ENCODE measurements around the gene CDH15. TPM values are rescaled to one million over a fixed set of nuclear protein-coding genes. Genes with fewer than 3 reads are reported as not detected.

CDH15 gene
- total and polyA plus RNA-seq, 2 of the 13 experiments (the other 11 are each of a cell fraction or from before 2014, with no cell fraction given): 0.74 to 2.2 TPM

DNA sequence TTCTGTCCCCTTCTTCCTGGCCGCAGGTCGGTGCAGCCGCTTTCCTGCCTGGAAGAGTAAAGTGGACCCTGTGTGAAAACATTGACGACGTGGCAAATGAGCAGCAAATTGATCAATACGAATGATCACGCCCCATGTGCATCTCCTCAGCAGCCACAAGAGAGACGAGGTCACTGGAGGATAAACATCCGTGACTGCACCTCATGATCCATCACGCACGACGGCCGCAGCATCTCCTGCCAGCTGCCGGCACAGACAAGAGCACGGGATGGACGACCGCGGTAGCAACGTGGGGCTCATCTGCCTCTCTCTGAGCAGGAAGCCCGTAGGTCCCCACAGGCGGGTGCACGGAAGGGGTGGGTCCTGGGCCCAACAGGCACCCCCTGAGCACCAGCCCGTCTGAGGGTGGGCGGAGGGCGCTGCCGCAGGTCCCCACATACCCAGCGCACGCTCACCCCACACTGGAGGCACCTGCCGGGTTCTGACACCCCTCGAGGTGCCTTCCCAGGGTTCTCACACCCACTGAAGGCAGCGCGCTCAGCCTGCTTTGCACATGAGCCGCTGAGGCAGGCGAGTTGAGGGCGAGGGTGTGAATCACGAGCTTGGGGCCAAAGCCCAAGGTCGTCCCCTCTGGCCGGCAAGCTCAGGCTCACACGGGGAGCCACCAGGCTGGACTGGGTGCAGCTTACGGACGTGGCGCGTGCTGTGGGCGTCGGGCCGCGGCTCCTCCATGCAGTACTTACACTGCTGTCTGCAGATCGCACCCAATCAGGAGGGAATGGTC lies 12.3 kb upstream of the CDH15 start (continued):
- TF ChIP-seq KMT2A (CRISPR knock-in tag; IDR thresholded peaks at IDR 0.05) (no peak), MIER2 (CRISPR knock-in tag; IDR thresholded peaks at IDR 0.05) (no peak), RXRA (CRISPR knock-in tag; IDR thresholded peaks at IDR 0.05) (peak; percentile 92), PHF20 (CRISPR knock-in tag; IDR thresholded peaks at IDR 0.05) (peak; percentile 49; the same call in 1 of the 2 replicates), CHD2 (IDR thresholded peaks at IDR 0.05; ENCODE audit: low read depth, low read length) (no peak), ZNF326 (CRISPR knock-in tag; IDR thresholded peaks at IDR 0.05; ENCODE audit: borderline replicate concordance) (no peak), MATR3 (CRISPR knock-in tag; IDR thresholded peaks at IDR 0.05) (no peak), ZNF282 (IDR thresholded peaks at IDR 0.05; ENCODE audit: partially characterized antibody) (no peak), SRY (CRISPR knock-in tag; IDR thresholded peaks at IDR 0.05) (peak; percentile 97; the same call in 1 of the 2 replicates), SMAD3 (CRISPR knock-in tag; IDR thresholded peaks at IDR 0.05) (no peak), KDM4B (CRISPR knock-in tag; IDR thresholded peaks at IDR 0.05) (no peak), HHEX (CRISPR knock-in tag; IDR thresholded peaks at IDR 0.05) (no peak), PHF5A (CRISPR knock-in tag; IDR thresholded peaks at IDR 0.05; ENCODE audit: low read depth, unreplicated experiment) (no peak), AGO1 (IDR thresholded peaks at IDR 0.05; ENCODE audit: low read depth, low read length, poor library complexity, severe bottlenecking) (peak; percentile 27), JUND (CRISPR knock-in tag; IDR thresholded peaks at IDR 0.05) (peak; percentile 63; the same call in 1 of the 2 replicates), ZSCAN31 (CRISPR knock-in tag; IDR thresholded peaks at IDR 0.05; ENCODE audit: low read depth) (no peak), ZNF558 (CRISPR knock-in tag; IDR thresholded peaks at IDR 0.05; ENCODE audit: borderline replicate concordance) (0 out of 2 replicates have a peak, but pooled peaks have one; percentile 19), ZEB1 (IDR thresholded peaks at IDR 0.05; ENCODE audit: insufficient replicate concordance, low read depth) (no peak), CC2D1A (CRISPR knock-in tag; IDR thresholded peaks at IDR 0.05) (no peak), ARID2 (CRISPR knock-in tag; IDR thresholded peaks at IDR 0.05; ENCODE audit: borderline replicate concordance) (no peak), ZNF10 (CRISPR knock-in tag; IDR thresholded peaks at IDR 0.05; ENCODE audit: borderline replicate concordance, low read depth) (no peak), ESRRA (CRISPR knock-in tag; IDR thresholded peaks at IDR 0.05; ENCODE audit: low read depth) (peak; percentile 97), NR2C2 (CRISPR knock-in tag; IDR thresholded peaks at IDR 0.05; ENCODE audit: borderline replicate concordance) (peak; percentile 52), TSC22D2 (CRISPR knock-in tag; IDR thresholded peaks at IDR 0.05; ENCODE audit: borderline replicate concordance) (no peak), ZNF747 (CRISPR knock-in tag; IDR thresholded peaks at IDR 0.05; ENCODE audit: borderline replicate concordance) (no peak), ZNF546 (CRISPR knock-in tag; conservative IDR thresholded peaks at IDR 0.05) (peak; percentile 96), RFXAP (CRISPR knock-in tag; IDR thresholded peaks at IDR 0.05; ENCODE audit: borderline replicate concordance) (no peak), ZNF343 (CRISPR knock-in tag; IDR thresholded peaks at IDR 0.05) (peak; percentile 53; the same call in 1 of the 2 replicates)
- TF ChIP-seq, protein P1, sequence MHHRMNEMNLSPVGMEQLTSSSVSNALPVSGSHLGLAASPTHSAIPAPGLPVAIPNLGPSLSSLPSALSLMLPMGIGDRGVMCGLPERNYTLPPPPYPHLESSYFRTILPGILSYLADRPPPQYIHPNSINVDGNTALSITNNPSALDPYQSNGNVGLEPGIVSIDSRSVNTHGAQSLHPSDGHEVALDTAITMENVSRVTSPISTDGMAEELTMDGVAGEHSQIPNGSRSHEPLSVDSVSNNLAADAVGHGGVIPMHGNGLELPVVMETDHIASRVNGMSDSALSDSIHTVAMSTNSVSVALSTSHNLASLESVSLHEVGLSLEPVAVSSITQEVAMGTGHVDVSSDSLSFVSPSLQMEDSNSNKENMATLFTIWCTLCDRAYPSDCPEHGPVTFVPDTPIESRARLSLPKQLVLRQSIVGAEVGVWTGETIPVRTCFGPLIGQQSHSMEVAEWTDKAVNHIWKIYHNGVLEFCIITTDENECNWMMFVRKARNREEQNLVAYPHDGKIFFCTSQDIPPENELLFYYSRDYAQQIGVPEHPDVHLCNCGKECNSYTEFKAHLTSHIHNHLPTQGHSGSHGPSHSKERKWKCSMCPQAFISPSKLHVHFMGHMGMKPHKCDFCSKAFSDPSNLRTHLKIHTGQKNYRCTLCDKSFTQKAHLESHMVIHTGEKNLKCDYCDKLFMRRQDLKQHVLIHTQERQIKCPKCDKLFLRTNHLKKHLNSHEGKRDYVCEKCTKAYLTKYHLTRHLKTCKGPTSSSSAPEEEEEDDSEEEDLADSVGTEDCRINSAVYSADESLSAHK (CRISPR knock-in tag; IDR thresholded peaks at IDR 0.05; ENCODE audit: borderline replicate concordance): no peak; the same call in 1 of the 2 replicates
